ENCODE results near the gene PEX5L.
"Not testable (repeated sequence)": the region's sequence is repeated elsewhere in the genome, so short reads cannot be mapped to it uniquely, and the experiment has no call there.

Gene PEX5L

GRCh38 chr3:180008318-180008717 is 28.4 kb downstream of the PEX5L start:
- not testable (repeated sequence) for DNase-seq

GRCh38 chr3:180004542-180004941 is 32.2 kb downstream of the PEX5L start:
- no peak for DNase-seq

GRCh38 chr3:180002006-180002405 is 34.7 kb downstream of the PEX5L start:
- DNase-seq, result no peak

- no peak for DNase-seq
Measured at GRCh38 chr3:180000500-180000899, 36.2 kb downstream of the PEX5L start.

GRCh38 chr3:179995406-179995805 is 41.3 kb downstream of the PEX5L start:
- no peak for DNase-seq

GRCh38 chr3:179991883-179992282 is 44.9 kb downstream of the PEX5L start:
- DNase-seq, result no peak

- no peak for DNase-seq
Measured at GRCh38 chr3:179991104-179991503, 45.6 kb downstream of the PEX5L start.

GRCh38 chr3:179981646-179982045 is 55.1 kb downstream of the PEX5L start:
- no peak for DNase-seq

GRCh38 chr3:179977356-179977755 is 59.4 kb downstream of the PEX5L start:
- no peak for DNase-seq

GRCh38 chr3:179973931-179974361 is 62.8 kb downstream of the PEX5L start:
- DNase-seq, result no peak

GRCh38 chr3:179972881-179973423 is 63.8 kb downstream of the PEX5L start:
- no peak for DNase-seq

GRCh38 chr3:179971280-179971679 is 65.5 kb downstream of the PEX5L start:
- DNase-seq, result no peak

GRCh38 chr3:179970746-179971145 is 66.0 kb downstream of the PEX5L start:
- DNase-seq, result no peak

GRCh38 chr3:179969525-179969924 is 67.2 kb downstream of the PEX5L start:
- DNase-seq, result peak; percentile 71

- no peak for DNase-seq
Measured at GRCh38 chr3:179967622-179968021, 69.1 kb downstream of the PEX5L start.

- no peak for DNase-seq
Measured at GRCh38 chr3:179964890-179965289, 71.8 kb downstream of the PEX5L start.

GRCh38 chr3:179962629-179963387 is 73.9 kb downstream of the PEX5L start:
- DNase-seq, result no peak

GRCh38 chr3:179961703-179962078 is 75.0 kb downstream of the PEX5L start:
- DNase-seq, result no peak

- no peak for DNase-seq
Measured at GRCh38 chr3:179961071-179961702, 75.5 kb downstream of the PEX5L start.

GRCh38 chr3:179958759-179959158 is 78.0 kb downstream of the PEX5L start:
- no peak for DNase-seq

- no peak for DNase-seq
Measured at GRCh38 chr3:179958143-179958542, 78.6 kb downstream of the PEX5L start.

- DNase-seq, result no peak
Measured at GRCh38 chr3:179957264-179957845, 79.4 kb downstream of the PEX5L start.

GRCh38 chr3:179956416-179956830 is 80.3 kb downstream of the PEX5L start:
- no peak for DNase-seq

GRCh38 chr3:179955809-179956208 is 80.9 kb downstream of the PEX5L start:
- no peak for DNase-seq

Measured in inflammatory macrophage treated with lipopolysaccharide for 4 hours (primary cell).